Measurements from ENCODE around the gene ARPC4.
"Not testable (repeated sequence)": the region's sequence is repeated elsewhere in the genome, so short reads cannot be mapped to it uniquely, and the experiment has no call there.

The ARPC4 gene

GRCh38 chr3:9770276-9770812 is 22.5 kb upstream of the ARPC4 start:
- DNase-seq: no peak

GRCh38 chr3:9771007-9771406 is 21.9 kb upstream of the ARPC4 start:
- DNase-seq: not testable (repeated sequence)

- DNase-seq: no peak
Observed at GRCh38 chr3:9776896-9777693, 15.8 kb upstream of the ARPC4 start.

- peak in 1 of 2 donors; percentile 49 for DNase-seq
Observed at GRCh38 chr3:9777694-9778021, 15.2 kb upstream of the ARPC4 start.

- peak; percentile 69 to 86 for DNase-seq
Observed at GRCh38 chr3:9778143-9779074, 14.5 kb upstream of the ARPC4 start.

GRCh38 chr3:9779075-9779593 is 13.7 kb upstream of the ARPC4 start:
- DNase-seq: no peak

GRCh38 chr3:9779721-9780457 is 13.0 kb upstream of the ARPC4 start:
- DNase-seq: no peak

- DNase-seq: no peak
Observed at GRCh38 chr3:9780458-9780812, 12.4 kb upstream of the ARPC4 start.

GRCh38 chr3:9780910-9781309 is 12.0 kb upstream of the ARPC4 start:
- no peak for DNase-seq

GRCh38 chr3:9781551-9781950 is 11.3 kb upstream of the ARPC4 start:
- DNase-seq: no peak

GRCh38 chr3:9781978-9782603 is 10.8 kb upstream of the ARPC4 start:
- DNase-seq: no peak

GRCh38 chr3:9782770-9783169 is 10.1 kb upstream of the ARPC4 start:
- DNase-seq: no peak

GRCh38 chr3:9783954-9784353 is 8.9 kb upstream of the ARPC4 start:
- DNase-seq: no peak

- DNase-seq: no peak
Observed at GRCh38 chr3:9784965-9785364, 7.9 kb upstream of the ARPC4 start.

GRCh38 chr3:9785602-9786001 is 7.3 kb upstream of the ARPC4 start:
- DNase-seq: no peak

GRCh38 chr3:9786209-9786739 is 6.6 kb upstream of the ARPC4 start:
- DNase-seq: no peak

GRCh38 chr3:9786825-9787669 is 5.8 kb upstream of the ARPC4 start:
- DNase-seq: peak in 1 of 2 donors; percentile 30

GRCh38 chr3:9787714-9788113 is 5.2 kb upstream of the ARPC4 start:
- DNase-seq: no peak

- DNase-seq: no peak
Observed at GRCh38 chr3:9791127-9791526, 1.8 kb upstream of the ARPC4 start.

GRCh38 chr3:9791790-9792404 is 985 bp upstream of the ARPC4 start:
- no peak for DNase-seq
